Right atrium auricular region (tissue), 2 donors: ENCODE measurements around the gene OTOF. TPM values are rescaled to one million over a fixed set of nuclear protein-coding genes. Genes with fewer than 3 reads are reported as not detected.

ENCODE experiments used
- DNase-seq: peaks from one replicate; pipeline ENCODE4 v3.0.0-alpha.2; 2019; ENCODE audit warnings: low spot score
- H3K27ac ChIP-seq, 2 donors: fragments of 200-600 bp; sonication (generic); 1 replicate in 1 of 2; 2 replicates in 1 of 2; pipeline ENCODE4 v1.5.1; 2016 to 2019
- H3K27me3 ChIP-seq, 2 donors: fragments of 200-600 bp; sonication (generic); one replicate each; pipeline versions ENCODE4 v1.5.1 to v1.6.0; 2017 to 2019
- H3K36me3 ChIP-seq: fragments of 200-600 bp; sonication (generic); one replicate; pipeline ENCODE4 v1.5.1; 2016
- H3K4me1 ChIP-seq, 2 donors: fragments of 200-600 bp; sonication (generic); one replicate each; pipeline versions ENCODE4 v1.5.1 to v1.6.0; 2017 to 2019
- H3K4me3 ChIP-seq, 2 donors: fragments of 200-600 bp; sonication (generic); 1 replicate in 1 of 2; 2 replicates in 1 of 2; pipeline ENCODE4 v1.5.1; 2017 to 2019; ENCODE audit warnings: mild to moderate bottlenecking in 1 of 2, moderate library complexity in 1 of 2
- H3K9me3 ChIP-seq, 2 donors: fragments of 200-600 bp; sonication (generic); one replicate each; pipeline ENCODE4 v1.5.1; 2019
- CTCF ChIP-seq, 2 donors: fragments of 200-600 bp; sonication (generic); IDR thresholded peaks; one replicate each; pipeline ENCODE4 v1.5.1; 2019; ENCODE audit warnings: antibody characterized with exemption in 2 of 2
- total RNA-seq, 2 donors: library from RNA; depleted of rRNA; stranded (reverse); fragments of >200 nt; gene quantifications; one replicate each; pipeline ENCODE4 v1.1.0, GENCODE V29; 2016

Gene OTOF
- total RNA-seq, 2 donors from 2014 or later = 0.08 to 0.33 TPM

DNA sequence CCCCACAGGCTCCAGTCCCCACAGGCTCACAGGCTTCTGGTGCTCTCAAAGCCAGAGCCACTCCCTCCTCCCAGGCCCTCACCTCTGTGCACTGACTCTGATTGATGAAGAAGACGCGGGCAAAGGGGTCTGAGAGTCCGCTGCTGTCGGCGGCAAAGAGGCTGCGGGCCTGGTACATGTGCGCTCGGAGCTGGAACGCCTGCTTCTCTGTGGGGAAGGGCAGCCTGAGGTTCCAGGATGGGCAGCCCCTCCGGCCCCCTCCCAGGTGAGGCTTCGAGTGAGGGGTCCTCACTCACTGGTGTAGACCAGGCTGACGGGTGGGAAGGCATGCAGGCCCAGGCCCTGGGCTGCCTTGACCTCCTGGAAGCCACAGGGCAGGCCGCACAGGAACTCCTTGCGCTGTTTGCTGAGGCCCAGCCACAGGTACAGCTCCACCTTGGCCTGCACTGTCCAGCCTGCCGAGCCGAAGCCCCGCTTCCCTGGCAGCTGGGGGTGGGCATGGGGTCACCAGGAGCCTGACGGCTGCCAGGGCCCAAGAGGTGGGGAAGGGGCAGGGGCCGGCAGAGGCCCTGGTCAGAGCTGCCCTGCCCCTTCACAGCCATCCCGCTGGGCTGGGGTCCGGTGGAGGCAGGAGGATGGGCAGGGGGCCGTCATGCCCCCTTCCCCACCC is 2.0 kb downstream of the OTOF start:
- DNase-seq = no peak
- H3K4me3 ChIP-seq = no peak overlapping the region
- no peaks in the 10 kb centered on the region for H3K9me3 ChIP-seq
- TF ChIP-seq CTCF (IDR thresholded peaks at IDR 0.05) = no peak
- no peak overlapping the region for H3K27ac ChIP-seq
- no peaks in the 10 kb centered on the region for H3K4me1 ChIP-seq
- H3K27me3 ChIP-seq = no peaks in the 10 kb centered on the region
- H3K36me3 ChIP-seq = no peaks in the 10 kb centered on the region

- H3K27ac ChIP-seq = no peak overlapping the region
- no peak overlapping the region for H3K4me3 ChIP-seq
- no peaks in the 10 kb centered on the region for H3K27me3 ChIP-seq
- no peaks in the 10 kb centered on the region for H3K9me3 ChIP-seq
- no peak for DNase-seq
- no peak for TF ChIP-seq CTCF (IDR thresholded peaks at IDR 0.05)
- no peaks in the 10 kb centered on the region for H3K36me3 ChIP-seq
- no peaks in the 10 kb centered on the region for H3K4me1 ChIP-seq
These were observed 2.9 kb downstream of the OTOF start for GRCh38 chr2:26475037-26475436.

DNA sequence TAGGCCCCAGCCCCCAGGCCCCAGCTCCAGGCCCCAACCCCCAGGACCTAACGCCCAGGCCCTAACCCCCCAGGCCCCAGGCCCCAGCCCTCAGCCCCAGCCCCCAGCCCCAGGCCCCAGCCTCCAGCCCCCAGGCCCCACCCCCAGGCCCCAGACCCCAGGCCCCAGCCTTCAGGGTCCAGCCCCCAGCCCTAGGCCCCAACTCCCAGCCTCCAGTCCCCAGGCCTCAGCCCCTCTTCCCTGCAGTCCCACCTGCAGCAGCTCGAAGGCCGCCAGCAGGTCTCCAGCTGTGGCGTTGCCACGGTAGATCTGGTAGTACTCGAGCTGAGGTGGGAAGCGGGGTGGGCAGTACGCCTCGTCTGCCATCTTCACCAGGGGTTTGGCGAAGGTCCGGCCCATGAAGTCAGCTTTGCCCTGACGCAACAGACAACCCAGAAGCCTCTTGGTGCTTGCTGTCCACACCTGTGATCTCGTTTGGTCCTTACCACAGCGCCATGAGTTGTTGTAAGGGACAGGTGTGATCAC is 3.6 kb downstream of the OTOF start:
- H3K27ac ChIP-seq = no peak overlapping the region
- H3K4me1 ChIP-seq = no peaks in the 10 kb centered on the region
- no peak overlapping the region for H3K4me3 ChIP-seq
- no peaks in the 10 kb centered on the region for H3K27me3 ChIP-seq
- H3K9me3 ChIP-seq = peaks cover under 1 to 7% of the 10 kb centered on the region in 2 donors
- TF ChIP-seq CTCF (IDR thresholded peaks at IDR 0.05) = no peak
- H3K36me3 ChIP-seq = no peaks in the 10 kb centered on the region
- DNase-seq = no peak

DNA sequence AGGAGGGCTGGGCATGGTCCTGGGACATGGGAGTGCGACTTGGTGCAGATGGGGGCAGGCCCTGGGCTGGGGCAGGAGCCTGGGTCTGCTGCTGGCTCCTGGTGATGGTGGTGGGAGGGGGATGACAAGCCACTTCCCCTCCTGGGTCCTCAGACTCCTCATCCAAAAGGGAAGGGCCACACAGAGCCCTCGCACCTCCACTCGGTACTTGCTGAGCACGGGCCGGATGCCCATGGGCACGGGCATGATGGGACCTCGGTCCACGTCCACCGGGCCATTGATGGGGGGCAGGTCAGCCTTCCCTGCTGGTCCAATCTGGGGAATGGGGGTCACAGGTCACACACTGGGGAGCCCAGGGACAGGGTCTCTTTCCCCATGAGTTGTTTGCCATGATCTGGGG is 4.1 kb downstream of the OTOF start:
- Histone ChIP-seq H3K27ac (no peak overlapping the region), H3K27me3 (no peaks in the 10 kb centered on the region), H3K4me1 (no peaks in the 10 kb centered on the region), H3K9me3 (peaks cover 4 to 11% of the 10 kb centered on the region in 2 donors), H3K36me3 (no peaks in the 10 kb centered on the region), H3K4me3 (no peak overlapping the region)
- TF ChIP-seq CTCF (IDR thresholded peaks at IDR 0.05) = no peak
- no peak for DNase-seq

DNA sequence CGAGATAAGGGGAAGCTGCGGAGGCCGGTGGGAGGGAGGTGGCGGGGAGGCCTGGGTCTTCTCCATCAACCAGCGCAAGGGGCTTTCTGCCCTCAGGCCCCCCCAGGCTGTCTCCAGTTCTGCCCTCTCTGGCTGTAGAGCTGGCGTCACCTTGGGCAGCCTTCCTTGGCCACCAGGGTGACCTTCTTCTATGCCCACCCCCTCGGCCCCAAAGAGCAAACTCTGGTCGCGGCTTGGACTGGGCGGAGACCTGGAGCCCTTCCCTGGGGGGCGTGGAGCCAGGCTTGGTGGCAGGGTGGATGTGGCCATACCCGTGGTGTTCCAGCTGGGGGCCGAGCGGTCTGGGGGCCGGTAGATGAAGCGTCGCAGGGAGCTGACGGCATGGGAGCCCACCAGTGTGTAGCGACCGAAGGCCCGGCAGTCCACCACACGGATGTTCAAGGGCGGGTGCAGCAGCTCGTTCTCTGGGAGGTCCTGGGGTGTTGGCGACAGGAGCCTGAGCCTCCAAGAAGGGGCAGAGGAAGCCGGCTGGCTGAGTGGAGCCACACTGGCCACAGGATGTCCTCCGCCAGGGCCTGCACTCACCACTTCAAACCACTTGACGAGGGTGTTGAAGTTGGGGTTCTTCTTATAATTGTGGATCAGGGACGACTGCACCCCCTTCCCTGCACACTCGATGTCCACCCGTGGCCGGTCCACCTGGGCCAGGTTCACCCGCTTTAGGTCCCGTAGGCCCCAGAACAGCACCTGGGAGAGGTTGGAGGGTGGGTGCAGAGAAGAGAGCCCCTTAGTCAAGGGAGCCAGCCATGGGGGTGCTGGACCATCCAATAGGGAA is 4.9 kb downstream of the OTOF start:
- DNase-seq = no peak
- TF ChIP-seq CTCF (IDR thresholded peaks at IDR 0.05) = no peak
- H3K4me3 ChIP-seq = no peak overlapping the region

More for the DNA sequence above, 4.9 kb downstream of the OTOF start:
- H3K27me3 ChIP-seq = no peaks in the 10 kb centered on the region
- H3K4me1 ChIP-seq = no peaks in the 10 kb centered on the region
- H3K27ac ChIP-seq = no peak overlapping the region
- no peaks in the 10 kb centered on the region for H3K36me3 ChIP-seq
- peaks cover 4 to 11% of the 10 kb centered on the region in 2 donors for H3K9me3 ChIP-seq
